ENCODE measurements around the gene SPRY4.
"Not testable (repeated sequence)": the region's sequence is repeated elsewhere in the genome, so short reads cannot be mapped to it uniquely, and the experiment has no call there.

Gene SPRY4

DNA sequence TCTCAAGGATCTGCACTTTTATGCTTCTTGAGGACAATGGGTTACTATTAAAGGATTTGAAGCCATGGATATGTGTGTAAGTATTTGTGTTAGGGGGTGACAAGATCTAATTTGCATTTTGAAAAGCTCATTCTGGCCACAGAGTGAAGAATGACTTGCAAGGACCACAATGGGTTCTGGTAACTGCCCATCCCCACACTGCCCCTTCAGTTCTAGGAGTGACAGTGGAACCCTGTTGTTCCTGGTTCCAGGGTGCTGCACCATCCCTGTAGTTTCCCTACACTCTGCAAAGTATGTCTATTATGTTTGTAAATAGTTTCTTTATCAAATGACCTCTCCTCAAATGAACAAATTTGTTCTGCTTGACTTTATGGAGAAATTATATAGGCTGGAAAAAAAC lies 9.7 kb upstream of the SPRY4 start:
- peaks cover 8% of the 10 kb centered on the region for H3K27me3 ChIP-seq (ENCODE audit: control insufficient read depth, low read length)
- no peaks in the 10 kb centered on the region for H4K20me1 ChIP-seq (ENCODE audit: control insufficient read depth, insufficient read depth, low read depth, low read length)
- H3K27ac ChIP-seq (ENCODE audit: low read depth, low read length), result no peak overlapping the region
- no peaks in the 10 kb centered on the region for H3K79me2 ChIP-seq (ENCODE audit: control insufficient read depth, low read length)
- no peaks in the 10 kb centered on the region for H3K4me1 ChIP-seq (ENCODE audit: control insufficient read depth, low read length)
- H3K36me3 ChIP-seq (ENCODE audit: control insufficient read depth, low read length), result no peaks in the 10 kb centered on the region
- H3K4me2 ChIP-seq (ENCODE audit: low read length), result no peak overlapping the region
- TF ChIP-seq EZH2phosphoT487 (IDR thresholded peaks at IDR 0.05; ENCODE audit: borderline replicate concordance, low read length), result no peak
- TF ChIP-seq, protein P1, sequence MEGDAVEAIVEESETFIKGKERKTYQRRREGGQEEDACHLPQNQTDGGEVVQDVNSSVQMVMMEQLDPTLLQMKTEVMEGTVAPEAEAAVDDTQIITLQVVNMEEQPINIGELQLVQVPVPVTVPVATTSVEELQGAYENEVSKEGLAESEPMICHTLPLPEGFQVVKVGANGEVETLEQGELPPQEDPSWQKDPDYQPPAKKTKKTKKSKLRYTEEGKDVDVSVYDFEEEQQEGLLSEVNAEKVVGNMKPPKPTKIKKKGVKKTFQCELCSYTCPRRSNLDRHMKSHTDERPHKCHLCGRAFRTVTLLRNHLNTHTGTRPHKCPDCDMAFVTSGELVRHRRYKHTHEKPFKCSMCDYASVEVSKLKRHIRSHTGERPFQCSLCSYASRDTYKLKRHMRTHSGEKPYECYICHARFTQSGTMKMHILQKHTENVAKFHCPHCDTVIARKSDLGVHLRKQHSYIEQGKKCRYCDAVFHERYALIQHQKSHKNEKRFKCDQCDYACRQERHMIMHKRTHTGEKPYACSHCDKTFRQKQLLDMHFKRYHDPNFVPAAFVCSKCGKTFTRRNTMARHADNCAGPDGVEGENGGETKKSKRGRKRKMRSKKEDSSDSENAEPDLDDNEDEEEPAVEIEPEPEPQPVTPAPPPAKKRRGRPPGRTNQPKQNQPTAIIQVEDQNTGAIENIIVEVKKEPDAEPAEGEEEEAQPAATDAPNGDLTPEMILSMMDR (IDR thresholded peaks at IDR 0.05; ENCODE audit: low read depth, low read length, poor library complexity, severe bottlenecking), result no peak
- no peaks in the 10 kb centered on the region for H3F3A ChIP-seq (ENCODE audit: control insufficient read depth, insufficient read depth)
- H3K9me3 ChIP-seq (ENCODE audit: control insufficient read depth, insufficient read depth, low read length), result no peaks in the 10 kb centered on the region
- H3K4me3 ChIP-seq (ENCODE audit: low read length), result no peak overlapping the region
- no peaks in the 10 kb centered on the region for H3K9me2 ChIP-seq (replicated peaks; ENCODE audit: control insufficient read depth, low read length)

DNA sequence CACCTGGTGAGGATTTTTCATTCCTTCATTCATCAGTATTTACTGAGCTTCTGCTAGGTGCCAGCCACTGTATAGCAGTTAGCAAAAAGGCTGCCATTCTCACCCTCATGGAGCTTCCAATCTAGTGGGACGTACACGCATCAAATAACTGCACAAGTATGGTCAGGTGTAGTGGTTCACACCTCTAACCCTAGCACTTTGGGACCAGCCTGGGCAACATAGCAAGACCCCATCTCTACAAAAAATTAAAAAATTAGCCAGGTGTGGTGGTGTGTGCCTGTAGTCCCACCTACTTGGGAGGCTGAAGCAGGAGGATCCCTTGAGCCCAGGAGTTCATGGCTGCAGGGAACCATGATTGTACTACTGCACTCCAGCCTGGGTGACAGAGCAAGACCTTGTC lies 8.9 kb upstream of the SPRY4 start:
- not testable (repeated sequence) for H3F3A ChIP-seq (ENCODE audit: control insufficient read depth, insufficient read depth); H3K79me2 ChIP-seq (ENCODE audit: control insufficient read depth, low read length); H3K9me2 ChIP-seq (replicated peaks; ENCODE audit: control insufficient read depth, low read length); H3K36me3 ChIP-seq (ENCODE audit: control insufficient read depth, low read length); H4K20me1 ChIP-seq (ENCODE audit: control insufficient read depth, insufficient read depth, low read depth, low read length); H3K4me1 ChIP-seq (ENCODE audit: control insufficient read depth, low read length); H3K9me3 ChIP-seq (ENCODE audit: control insufficient read depth, insufficient read depth, low read length); H3K4me2 ChIP-seq (ENCODE audit: low read length); H3K27me3 ChIP-seq (ENCODE audit: control insufficient read depth, low read length); H3K4me3 ChIP-seq (ENCODE audit: low read length); H3K27ac ChIP-seq (ENCODE audit: low read depth, low read length)

DNA sequence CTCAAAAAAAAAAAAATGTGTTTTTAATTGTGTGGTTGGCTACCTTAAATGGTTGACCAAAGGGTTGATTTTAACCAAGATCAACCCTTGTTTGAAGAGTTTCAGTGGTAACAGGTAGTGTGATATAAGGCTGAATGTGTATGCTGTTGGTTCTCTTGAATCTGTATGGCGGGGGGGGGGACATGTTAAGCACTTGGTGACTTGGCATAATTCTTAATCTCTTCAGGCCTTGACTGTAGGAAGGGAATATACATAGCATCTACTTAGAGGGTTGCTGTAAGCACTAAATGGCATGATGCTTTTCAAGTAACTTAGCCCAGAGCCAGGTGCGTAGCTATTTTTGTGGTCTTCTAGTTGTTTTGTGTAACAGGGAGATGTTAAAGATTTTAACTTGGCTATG lies 5.6 kb upstream of the SPRY4 start:
- Histone ChIP-seq H4K20me1 (ENCODE audit: control insufficient read depth, insufficient read depth, low read depth, low read length) (0 out of 2 replicates have a peak, but pooled peaks cover 2% of the 10 kb centered on the region), H3K4me3 (ENCODE audit: low read length) (no peak overlapping the region), H3K9me3 (ENCODE audit: control insufficient read depth, insufficient read depth, low read length) (no peaks in the 10 kb centered on the region), H3K36me3 (ENCODE audit: control insufficient read depth, low read length) (no peaks in the 10 kb centered on the region), H3K4me1 (ENCODE audit: control insufficient read depth, low read length) (no peaks in the 10 kb centered on the region), H3F3A (ENCODE audit: control insufficient read depth, insufficient read depth) (no peaks in the 10 kb centered on the region), H3K27me3 (ENCODE audit: control insufficient read depth, low read length) (peaks cover 32% of the 10 kb centered on the region), H3K27ac (ENCODE audit: low read depth, low read length) (no peak overlapping the region), H3K79me2 (ENCODE audit: control insufficient read depth, low read length) (no peaks in the 10 kb centered on the region), H3K4me2 (ENCODE audit: low read length) (no peak overlapping the region), H3K9me2 (replicated peaks; ENCODE audit: control insufficient read depth, low read length) (no peaks in the 10 kb centered on the region)
- no peak for TF ChIP-seq EZH2phosphoT487 (IDR thresholded peaks at IDR 0.05; ENCODE audit: borderline replicate concordance, low read length)
- TF ChIP-seq, protein P1 (IDR thresholded peaks at IDR 0.05; ENCODE audit: low read depth, low read length, poor library complexity, severe bottlenecking), result no peak

DNA sequence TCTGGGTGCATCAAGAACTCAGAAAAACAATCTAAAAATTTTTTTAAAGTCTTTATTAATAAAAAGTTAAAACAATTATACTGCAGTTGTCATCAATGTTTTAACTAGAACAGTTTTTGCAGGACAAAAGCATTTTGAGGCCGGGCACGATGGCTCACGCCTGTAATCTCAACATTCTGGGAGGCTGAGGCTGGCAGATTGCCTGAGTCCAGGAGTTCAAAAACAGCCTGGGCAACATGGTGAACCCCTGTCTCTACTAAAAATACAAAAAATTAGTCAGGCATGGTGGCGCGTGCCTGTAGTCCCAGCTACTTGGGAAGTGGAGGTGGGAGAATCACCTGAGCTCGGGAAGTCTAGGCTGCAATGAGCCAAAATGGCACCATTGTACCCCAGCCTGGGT lies 5.2 kb upstream of the SPRY4 start:
- Histone ChIP-seq H3K9me3 (ENCODE audit: control insufficient read depth, insufficient read depth, low read length) (no peaks in the 10 kb centered on the region), H3K4me3 (ENCODE audit: low read length) (no peak overlapping the region), H3K4me1 (ENCODE audit: control insufficient read depth, low read length) (0 out of 2 replicates have a peak, but pooled peaks cover 3% of the 10 kb centered on the region), H3K36me3 (ENCODE audit: control insufficient read depth, low read length) (no peaks in the 10 kb centered on the region), H4K20me1 (ENCODE audit: control insufficient read depth, insufficient read depth, low read depth, low read length) (0 out of 2 replicates have a peak, but pooled peaks cover 2% of the 10 kb centered on the region), H3K27me3 (ENCODE audit: control insufficient read depth, low read length) (peaks cover 36% of the 10 kb centered on the region), H3K79me2 (ENCODE audit: control insufficient read depth, low read length) (no peaks in the 10 kb centered on the region), H3K4me2 (ENCODE audit: low read length) (no peak overlapping the region), H3F3A (ENCODE audit: control insufficient read depth, insufficient read depth) (no peaks in the 10 kb centered on the region), H3K9me2 (replicated peaks; ENCODE audit: control insufficient read depth, low read length) (no peaks in the 10 kb centered on the region), H3K27ac (ENCODE audit: low read depth, low read length) (no peak overlapping the region)
- TF ChIP-seq, protein P1 (IDR thresholded peaks at IDR 0.05; ENCODE audit: low read depth, low read length, poor library complexity, severe bottlenecking), result no peak
